Measurements from ENCODE around the gene ICAM4. TPM values are rescaled to one million over a fixed set of nuclear protein-coding genes. Genes with fewer than 3 reads are reported as not detected.

Gene ICAM4
- total RNA-seq, 1 experiment from 2014 or later: 0.52 TPM

GRCh38 chr19:10284065-10284959, 2.4 kb upstream of the ICAM4 start:
- ChIA-PET CTCF (no interaction called here), POLR2A (ENCODE audit: unreplicated experiment) (interaction anchor here (0.6 to 1.0 kb wide), 3 partner anchors 14 to 210 kb away, joined by 3 to 5 read pairs (median 3); partner anchors contain the start of genes ICAM1 and RAVER1)
- Histone ChIP-seq H3K9me2 (ENCODE audit: insufficient read depth) (no peaks in the 10 kb centered on the region), H4K20me1 (ENCODE audit: insufficient read depth) (no peaks in the 10 kb centered on the region), H3K36me3 (ENCODE audit: low read depth) (peaks cover 9% of the 10 kb centered on the region; the same call in 1 of the 2 replicates), H3K27ac (no peak overlapping the region), H2AFZ (no peak overlapping the region), H3K9me3 (ENCODE audit: insufficient read depth, low read depth) (no peaks in the 10 kb centered on the region), H3K79me2 (ENCODE audit: low read depth) (no peaks in the 10 kb centered on the region), H3K4me3 (no peak overlapping the region), H3K4me1 (replicated peaks; ENCODE audit: insufficient read depth) (peaks cover 33% of the 10 kb centered on the region), H3K27me3 (ENCODE audit: insufficient read depth, low read depth) (no peaks in the 10 kb centered on the region), H3K4me2 (no peak overlapping the region), H3F3A (ENCODE audit: insufficient read depth, low read depth) (peaks cover 35% of the 10 kb centered on the region)
- TF ChIP-seq CTCF (conservative IDR thresholded peaks at IDR 0.05): no peak
- TF ChIP-seq EZH2 (IDR thresholded peaks at IDR 0.05; ENCODE audit: low read depth): no peak
- intact Hi-C loops (cut with micrococcal nuclease; ENCODE audit: unreplicated experiment): no loop called here
- no peak for DNase-seq
- no TSS peak for BruUV-seq (replicated peaks)

GRCh38 chr19:10284960-10285278, 1.8 kb upstream of the ICAM4 start:
- Histone ChIP-seq H3K4me1 (replicated peaks; ENCODE audit: insufficient read depth) (peaks cover 26% of the 10 kb centered on the region), H3K9me2 (ENCODE audit: insufficient read depth) (no peaks in the 10 kb centered on the region), H3F3A (ENCODE audit: insufficient read depth, low read depth) (peaks cover 33% of the 10 kb centered on the region), H4K20me1 (ENCODE audit: insufficient read depth) (no peaks in the 10 kb centered on the region), H3K27ac (no peak overlapping the region), H3K36me3 (ENCODE audit: low read depth) (peaks cover 9% of the 10 kb centered on the region; the same call in 1 of the 2 replicates), H3K4me2 (no peak overlapping the region), H3K9me3 (ENCODE audit: insufficient read depth, low read depth) (no peaks in the 10 kb centered on the region), H3K79me2 (ENCODE audit: low read depth) (no peaks in the 10 kb centered on the region), H3K27me3 (ENCODE audit: insufficient read depth, low read depth) (no peaks in the 10 kb centered on the region), H3K4me3 (no peak overlapping the region), H2AFZ (no peak overlapping the region)
- no peak for DNase-seq
- BruUV-seq (replicated peaks): no TSS peak
- TF ChIP-seq CTCF (conservative IDR thresholded peaks at IDR 0.05) (no peak), EZH2 (IDR thresholded peaks at IDR 0.05; ENCODE audit: low read depth) (no peak)
- ChIA-PET CTCF (no interaction called here), POLR2A (ENCODE audit: unreplicated experiment) (no interaction called here)
- intact Hi-C loops (cut with micrococcal nuclease; ENCODE audit: unreplicated experiment): no loop called here

- intact Hi-C loops (cut with micrococcal nuclease; ENCODE audit: unreplicated experiment): no loop called here
Measured at GRCh38 chr19:10285393-10285792, 1.4 kb upstream of the ICAM4 start.

More at GRCh38 chr19:10285393-10285792, 1.4 kb upstream of the ICAM4 start:
- Histone ChIP-seq H2AFZ (no peak overlapping the region), H3K27me3 (ENCODE audit: insufficient read depth, low read depth) (no peaks in the 10 kb centered on the region), H3K4me2 (no peak overlapping the region), H3K36me3 (ENCODE audit: low read depth) (peaks cover 9% of the 10 kb centered on the region; the same call in 1 of the 2 replicates), H3K79me2 (ENCODE audit: low read depth) (no peaks in the 10 kb centered on the region), H3K9me3 (ENCODE audit: insufficient read depth, low read depth) (no peaks in the 10 kb centered on the region), H4K20me1 (ENCODE audit: insufficient read depth) (no peaks in the 10 kb centered on the region), H3K9me2 (ENCODE audit: insufficient read depth) (no peaks in the 10 kb centered on the region), H3K4me1 (replicated peaks; ENCODE audit: insufficient read depth) (peaks cover 25% of the 10 kb centered on the region), H3F3A (ENCODE audit: insufficient read depth, low read depth) (peaks cover 33% of the 10 kb centered on the region), H3K4me3 (no peak overlapping the region), H3K27ac (no peak overlapping the region)
- CTCF ChIA-PET: no interaction called here
- TF ChIP-seq CTCF (conservative IDR thresholded peaks at IDR 0.05): no peak
- no peak for TF ChIP-seq EZH2 (IDR thresholded peaks at IDR 0.05; ENCODE audit: low read depth)
- POLR2A ChIA-PET (ENCODE audit: unreplicated experiment): interaction anchor here (0.6 kb wide), 2 partner anchors 116 to 1861 kb away, joined by 4 to 11 read pairs; no protein-coding TSS in a partner anchor
- no peak for DNase-seq
- no TSS peak for BruUV-seq (replicated peaks)
